ENCODE results near the gene PKIB.

PKIB gene

GRCh38 chr6:122704066-122704465, 93.9 kb downstream of the PKIB start:
- no peak overlapping the region for H3K4me2 ChIP-seq
- H3K9me3 ChIP-seq (replicated peaks in 1 of 11), result no peaks in the 10 kb centered on the region

DNA sequence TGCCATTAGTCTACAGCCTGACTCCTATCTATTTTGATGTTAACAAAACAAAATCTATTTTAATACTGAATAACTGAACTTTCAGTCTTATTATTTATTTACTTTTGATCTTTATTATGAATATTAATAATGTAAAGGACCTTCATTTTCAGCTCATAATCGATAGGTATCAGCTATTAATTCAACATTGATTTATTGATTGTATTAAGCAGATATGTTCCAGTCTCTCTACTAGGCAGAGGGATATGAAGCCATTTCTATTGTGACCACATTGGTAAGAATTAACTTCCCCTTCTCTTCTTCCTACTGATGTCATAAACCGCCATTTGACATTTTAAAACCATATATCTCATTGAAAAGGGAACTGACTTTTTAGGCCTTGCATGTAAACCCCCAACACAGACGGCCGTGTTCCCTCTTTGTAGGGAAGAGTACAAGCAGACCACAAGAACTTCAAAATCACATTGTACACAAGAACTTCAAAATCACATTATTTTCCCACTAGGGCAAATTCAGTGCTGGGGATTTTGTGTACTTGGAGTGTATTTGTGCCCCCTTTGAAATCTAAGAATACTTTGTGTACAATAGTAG, 99.8 kb downstream of the PKIB start:
- H3K4me3 ChIP-seq, result no peak overlapping the region
- H3K36me3 ChIP-seq, result no peaks in the 10 kb centered on the region
- peaks cover 0 to 35% (median 0%) of the 10 kb centered on the region in 11 experiments; a peak in 5 of 22 replicates for H3K27me3 ChIP-seq
- no peak for TF ChIP-seq Cebpa-rat (IDR thresholded peaks at IDR 0.05)
- peak overlapping the region in 7 of 11 experiments; percentile 21 to 79 (median 69); a peak in 14 of 22 replicates for H3K4me2 ChIP-seq
- H3K9me3 ChIP-seq (replicated peaks in 1 of 11), result no peaks in the 10 kb centered on the region
- H3K27ac ChIP-seq, result peak overlapping the region in 7 of 11 experiments; percentile 3 to 71 (median 21); a peak in 7 of 22 replicates
- peak overlapping the region in 2 of 11 experiments; percentile 7 to 40; a peak in 2 of 22 replicates for H3K9ac ChIP-seq
- peaks cover 0 to 48% (median 16%) of the 10 kb centered on the region in 10 experiments; a peak in 14 of 20 replicates for H3K4me1 ChIP-seq
- H4K20me1 ChIP-seq, result no peaks in the 10 kb centered on the region

More at GRCh38 chr6:122704066-122704465, 93.9 kb downstream of the PKIB start:
- no peak for TF ChIP-seq Cebpa-rat (IDR thresholded peaks at IDR 0.05)
- no peak overlapping the region for H3K27ac ChIP-seq
- no peak overlapping the region for H3K4me3 ChIP-seq
- no peaks in the 10 kb centered on the region for H3K36me3 ChIP-seq
- peaks cover 0 to 54% (median 0%) of the 10 kb centered on the region in 11 experiments; a peak in 5 of 22 replicates for H3K27me3 ChIP-seq
- H3K9ac ChIP-seq, result no peak overlapping the region
- no peaks in the 10 kb centered on the region for H3K4me1 ChIP-seq
- H4K20me1 ChIP-seq, result no peaks in the 10 kb centered on the region

DNA sequence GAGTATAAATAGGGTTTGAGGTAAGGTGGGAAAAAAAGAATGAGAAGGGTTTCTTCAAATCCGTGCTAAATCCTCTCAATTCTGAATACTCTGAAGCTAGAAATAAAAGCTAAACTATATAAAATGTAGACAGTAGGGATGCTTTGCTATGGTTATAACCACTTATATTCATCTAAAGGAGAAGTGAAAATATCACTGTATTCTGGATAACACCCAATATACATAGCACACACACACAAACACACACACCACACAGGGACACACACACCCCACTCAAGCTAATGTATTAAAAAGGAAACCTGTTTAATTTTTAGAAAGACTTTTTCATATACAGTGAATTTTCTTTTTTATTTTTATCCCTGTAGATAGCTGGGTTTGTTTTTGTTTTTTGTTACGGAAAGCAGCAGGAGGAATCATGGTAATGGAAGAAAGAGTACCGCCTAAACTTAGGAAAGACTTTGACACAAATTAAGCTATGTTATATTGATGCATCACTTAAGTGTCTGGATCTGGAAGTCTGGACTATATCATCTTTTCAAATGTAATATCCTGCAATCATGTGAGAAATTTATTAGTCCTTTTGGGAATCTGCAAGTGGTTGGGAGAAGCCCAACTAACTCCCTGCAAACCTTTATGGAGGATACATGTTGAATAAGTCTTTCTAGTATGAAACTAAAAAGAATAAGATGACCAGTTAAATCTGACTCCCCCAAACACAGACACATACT, 100.9 kb downstream of the PKIB start:
- Histone ChIP-seq H3K27me3 (peaks cover 0 to 25% (median 0%) of the 10 kb centered on the region in 11 experiments; a peak in 5 of 22 replicates), H3K4me1 (peaks cover 0 to 50% (median 16%) of the 10 kb centered on the region in 10 experiments; a peak in 14 of 20 replicates), H4K20me1 (no peaks in the 10 kb centered on the region), H3K4me3 (no peak overlapping the region), H3K9ac (no peak overlapping the region), H3K36me3 (no peaks in the 10 kb centered on the region), H3K9me3 (replicated peaks in 1 of 11) (no peaks in the 10 kb centered on the region), H3K27ac (peak overlapping the region in 2 of 11 experiments; percentile 57 to 71; a peak in 1 of 22 replicates), H3K4me2 (peak overlapping the region in 5 of 11 experiments; percentile 21 to 79 (median 70); a peak in 7 of 22 replicates)
- TF ChIP-seq Cebpa-rat (IDR thresholded peaks at IDR 0.05), result no peak

- peak overlapping the region in 5 of 11 experiments; percentile 47 to 84 (median 60); a peak in 9 of 22 replicates for H3K4me2 ChIP-seq
- peak overlapping the region in 3 of 11 experiments; percentile 25 to 70 (median 59); a peak in 6 of 22 replicates for H3K27ac ChIP-seq
- no peak overlapping the region for H3K4me3 ChIP-seq
- TF ChIP-seq Cebpa-rat (IDR thresholded peaks at IDR 0.05), result no peak
- 0 out of 22 replicates have a peak overlapping the region, but pooled peaks of 1 of the 11 experiments have one; percentile 9 for H3K9ac ChIP-seq
- H3K36me3 ChIP-seq, result no peaks in the 10 kb centered on the region
- no peaks in the 10 kb centered on the region for H4K20me1 ChIP-seq
- peaks cover 0 to 20% (median 0%) of the 10 kb centered on the region in 11 experiments; a peak in 5 of 22 replicates for H3K27me3 ChIP-seq
- peaks cover 0 to 60% (median 18%) of the 10 kb centered on the region in 10 experiments; a peak in 14 of 20 replicates for H3K4me1 ChIP-seq
- H3K9me3 ChIP-seq (replicated peaks in 1 of 11), result no peaks in the 10 kb centered on the region
Measured at GRCh38 chr6:122712093-122712447, 101.9 kb downstream of the PKIB start.

- TF ChIP-seq Cebpa-rat (IDR thresholded peaks at IDR 0.05), result no peak
- H3K4me3 ChIP-seq, result no peak overlapping the region
- peak overlapping the region in 5 of 11 experiments; percentile 25 to 70 (median 56); a peak in 8 of 22 replicates for H3K27ac ChIP-seq
- no peaks in the 10 kb centered on the region for H4K20me1 ChIP-seq
- no peaks in the 10 kb centered on the region for H3K9me3 ChIP-seq (replicated peaks in 1 of 11)
- H3K4me1 ChIP-seq, result peaks cover 0 to 65% (median 20%) of the 10 kb centered on the region in 10 experiments; a peak in 14 of 20 replicates
- peak overlapping the region in 5 of 11 experiments; percentile 47 to 84 (median 60); a peak in 10 of 22 replicates for H3K4me2 ChIP-seq
- peak overlapping the region in 1 of 11 experiments; percentile 9; a peak in 1 of 22 replicates for H3K9ac ChIP-seq
- H3K27me3 ChIP-seq, result peaks cover 0 to 18% (median 0%) of the 10 kb centered on the region in 11 experiments; a peak in 5 of 22 replicates
- no peaks in the 10 kb centered on the region for H3K36me3 ChIP-seq
Measured at GRCh38 chr6:122712448-122713137, 102.4 kb downstream of the PKIB start.

DNA sequence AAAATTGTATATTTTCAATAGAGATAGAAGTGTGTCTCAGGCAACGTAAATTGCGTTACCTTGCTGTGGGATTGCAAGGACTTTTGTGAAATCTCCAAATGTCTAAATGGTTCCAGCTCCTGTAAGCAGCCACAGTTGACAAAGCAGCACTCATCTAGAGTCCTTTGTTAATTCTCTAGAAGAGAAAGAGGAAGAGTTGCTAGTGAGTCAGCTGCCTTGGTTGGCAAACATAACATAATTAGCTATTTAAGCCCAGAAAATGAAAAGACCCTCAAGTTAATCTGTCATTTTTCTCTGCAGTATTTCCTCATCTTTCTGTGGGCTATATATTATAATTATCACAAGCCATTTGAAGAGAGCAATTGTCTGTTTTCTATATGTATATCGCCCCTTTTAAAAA, 102.9 kb downstream of the PKIB start:
- no peaks in the 10 kb centered on the region for H4K20me1 ChIP-seq
- TF ChIP-seq Cebpa-rat (IDR thresholded peaks at IDR 0.05), result no peak
- peaks cover 0 to 70% (median 21%) of the 10 kb centered on the region in 10 experiments; a peak in 14 of 20 replicates for H3K4me1 ChIP-seq
- H3K27ac ChIP-seq, result peak overlapping the region in 5 of 11 experiments; percentile 25 to 70 (median 56); a peak in 8 of 22 replicates
- peak overlapping the region in 5 of 11 experiments; percentile 47 to 84 (median 60); a peak in 10 of 22 replicates for H3K4me2 ChIP-seq
- peaks cover 0 to 13% (median 0%) of the 10 kb centered on the region in 11 experiments; a peak in 5 of 22 replicates for H3K27me3 ChIP-seq
- H3K4me3 ChIP-seq, result no peak overlapping the region
- peak overlapping the region in 1 of 11 experiments; percentile 9; a peak in 1 of 22 replicates for H3K9ac ChIP-seq
- no peaks in the 10 kb centered on the region for H3K36me3 ChIP-seq
- no peaks in the 10 kb centered on the region for H3K9me3 ChIP-seq (replicated peaks in 1 of 11)

GRCh38 chr6:122714059-122714458, 103.9 kb downstream of the PKIB start:
- no peak for TF ChIP-seq Cebpa-rat (IDR thresholded peaks at IDR 0.05)
- H3K4me1 ChIP-seq, result peaks cover 0 to 76% (median 21%) of the 10 kb centered on the region in 10 experiments; a peak in 14 of 20 replicates
- H3K9ac ChIP-seq, result no peak overlapping the region
- H4K20me1 ChIP-seq, result no peaks in the 10 kb centered on the region
- H3K27me3 ChIP-seq, result peaks cover 0 to 4% (median 0%) of the 10 kb centered on the region in 11 experiments; a peak in 2 of 22 replicates
- H3K36me3 ChIP-seq, result no peaks in the 10 kb centered on the region
- peak overlapping the region in 3 of 11 experiments; percentile 34 to 70 (median 59); a peak in 2 of 22 replicates for H3K27ac ChIP-seq
- H3K9me3 ChIP-seq (replicated peaks in 1 of 11), result no peaks in the 10 kb centered on the region
- no peak overlapping the region for H3K4me3 ChIP-seq
- peak overlapping the region in 2 of 11 experiments; percentile 19 to 74; a peak in 4 of 22 replicates for H3K4me2 ChIP-seq

DNA sequence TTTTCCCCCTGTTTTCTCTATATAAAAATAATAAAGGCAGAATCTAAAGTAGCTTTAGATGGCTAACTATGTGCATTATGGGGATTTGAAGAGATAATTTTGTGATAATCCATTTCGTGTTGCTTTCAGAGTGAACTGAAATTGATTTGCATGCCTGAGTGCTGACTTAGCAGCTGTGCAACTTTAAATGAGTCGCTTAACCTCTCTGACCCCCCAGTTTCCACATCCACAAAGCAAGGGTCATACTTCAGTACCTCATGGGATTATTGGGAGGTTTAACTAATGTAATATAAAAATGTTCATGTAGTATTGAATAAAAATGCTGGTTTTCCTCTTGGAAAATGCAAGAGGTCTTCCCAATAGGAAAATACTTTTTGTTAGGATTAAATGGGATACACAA, 105.5 kb downstream of the PKIB start:
- Histone ChIP-seq H4K20me1 (no peaks in the 10 kb centered on the region), H3K4me2 (no peak overlapping the region), H3K9ac (no peak overlapping the region), H3K9me3 (replicated peaks in 1 of 11) (no peaks in the 10 kb centered on the region), H3K4me1 (peaks cover 0 to 67% (median 11%) of the 10 kb centered on the region in 10 experiments; a peak in 11 of 20 replicates), H3K4me3 (no peak overlapping the region), H3K27me3 (no peaks in the 10 kb centered on the region), H3K27ac (no peak overlapping the region), H3K36me3 (no peaks in the 10 kb centered on the region)
- TF ChIP-seq Cebpa-rat (IDR thresholded peaks at IDR 0.05), result no peak

All from BLaER1 treated with 17β-estradiol and CSF1 and Interleukin-3, amounts not matched to agents 10 nM and 100 nM (cell line).